Fibroblast of lung (primary cell): ENCODE data around the gene USO1.

Experiments
- EZH2 ChIP-seq: IDR thresholded peaks from 2 replicates; pipeline ENCODE4 v1.5.1; 2012; ENCODE audit warnings: low read length, control low read depth, mild to moderate bottlenecking; ENCODE audit errors: missing control alignments
- TF ChIP-seq, protein P1 (sequence below), 2 donors: IDR thresholded peaks in 1 of 2; conservative IDR thresholded peaks in 1 of 2; 1 replicate in 1 of 2; 2 replicates in 1 of 2; pipeline ENCODE4 v1.5.1; 2011 to 2012; ENCODE audit warnings: low read length in 2 of 2, control low read depth in 1 of 2, inconsistent platforms in 1 of 2, low read depth in 1 of 2, mild to moderate bottlenecking in 1 of 2

- TF ChIP-seq, protein P1, sequence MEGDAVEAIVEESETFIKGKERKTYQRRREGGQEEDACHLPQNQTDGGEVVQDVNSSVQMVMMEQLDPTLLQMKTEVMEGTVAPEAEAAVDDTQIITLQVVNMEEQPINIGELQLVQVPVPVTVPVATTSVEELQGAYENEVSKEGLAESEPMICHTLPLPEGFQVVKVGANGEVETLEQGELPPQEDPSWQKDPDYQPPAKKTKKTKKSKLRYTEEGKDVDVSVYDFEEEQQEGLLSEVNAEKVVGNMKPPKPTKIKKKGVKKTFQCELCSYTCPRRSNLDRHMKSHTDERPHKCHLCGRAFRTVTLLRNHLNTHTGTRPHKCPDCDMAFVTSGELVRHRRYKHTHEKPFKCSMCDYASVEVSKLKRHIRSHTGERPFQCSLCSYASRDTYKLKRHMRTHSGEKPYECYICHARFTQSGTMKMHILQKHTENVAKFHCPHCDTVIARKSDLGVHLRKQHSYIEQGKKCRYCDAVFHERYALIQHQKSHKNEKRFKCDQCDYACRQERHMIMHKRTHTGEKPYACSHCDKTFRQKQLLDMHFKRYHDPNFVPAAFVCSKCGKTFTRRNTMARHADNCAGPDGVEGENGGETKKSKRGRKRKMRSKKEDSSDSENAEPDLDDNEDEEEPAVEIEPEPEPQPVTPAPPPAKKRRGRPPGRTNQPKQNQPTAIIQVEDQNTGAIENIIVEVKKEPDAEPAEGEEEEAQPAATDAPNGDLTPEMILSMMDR (conservative IDR thresholded peaks at IDR 0.05 in 1 of 2, IDR thresholded peaks at IDR 0.05 in 1 of 2; ENCODE audit: low read depth in 1 of 2, low read length in 2 of 2), result no peak
- TF ChIP-seq EZH2, result no peak
These were observed 56.9 kb downstream of the USO1 start for GRCh38 chr4:75781305-75781704.
